T-helper 2 cell treated with Interferon-gamma antibody and Interleukin-4, amounts not matched to agents 5 μg/mL and 100 μg/mL, for 36 hours (primary cell): Measurements from ENCODE around the gene CIAO3.
"Not testable (repeated sequence)": the region's sequence is repeated elsewhere in the genome, so short reads cannot be mapped to it uniquely, and the experiment has no call there.

Experiments used
- DNase-seq: peaks from one replicate; pipeline ENCODE4 v3.0.0; 2021; ENCODE audit warnings: low spot score
- H3K27ac Mint-ChIP-seq: one replicate; pipeline ENCODE4 v1.8.0; 2021; ENCODE audit warnings: mild to moderate bottlenecking, mixed read lengths
- H3K27me3 Mint-ChIP-seq: one replicate; pipeline ENCODE4 v1.8.0; 2021; ENCODE audit warnings: low read depth, mixed read lengths
- H3K36me3 Mint-ChIP-seq: one replicate; pipeline ENCODE4 v1.8.0; 2021; ENCODE audit warnings: low read depth, mixed read lengths
- H3K4me1 Mint-ChIP-seq: one replicate; pipeline ENCODE4 v1.8.0; 2021; ENCODE audit warnings: low read depth, mixed read lengths
- H3K4me3 Mint-ChIP-seq: one replicate; pipeline ENCODE4 v1.8.0; 2022; ENCODE audit warnings: mild to moderate bottlenecking, moderate library complexity, mixed read lengths
- H3K9me3 Mint-ChIP-seq: one replicate; pipeline ENCODE4 v1.8.0; 2021; ENCODE audit warnings: mixed read lengths

The CIAO3 gene

GRCh38 chr16:781346-782010, 40.7 kb upstream of the CIAO3 start:
- Mint-ChIP-seq H3K36me3 (peaks cover 6% of the 10 kb centered on the region), H3K4me3 (no peak overlapping the region), H3K27ac (no peak overlapping the region), H3K9me3 (no peaks in the 10 kb centered on the region), H3K4me1 (no peaks in the 10 kb centered on the region), H3K27me3 (no peaks in the 10 kb centered on the region)
- DNase-seq: no peak

GRCh38 chr16:780296-780695, 39.5 kb upstream of the CIAO3 start:
- Mint-ChIP-seq H3K4me1 (no peaks in the 10 kb centered on the region), H3K27me3 (no peaks in the 10 kb centered on the region), H3K36me3 (peaks cover 6% of the 10 kb centered on the region), H3K9me3 (no peaks in the 10 kb centered on the region), H3K4me3 (no peak overlapping the region), H3K27ac (no peak overlapping the region)
- DNase-seq: no peak

GRCh38 chr16:779561-779960, 38.8 kb upstream of the CIAO3 start:
- H3K9me3 Mint-ChIP-seq: no peaks in the 10 kb centered on the region
- no peaks in the 10 kb centered on the region for H3K36me3 Mint-ChIP-seq
- H3K4me1 Mint-ChIP-seq: no peaks in the 10 kb centered on the region
- H3K4me3 Mint-ChIP-seq: no peak overlapping the region
- H3K27ac Mint-ChIP-seq: no peak overlapping the region
- no peaks in the 10 kb centered on the region for H3K27me3 Mint-ChIP-seq
- no peak for DNase-seq

- H3K4me1 Mint-ChIP-seq: no peaks in the 10 kb centered on the region
- no peak for DNase-seq
- no peak overlapping the region for H3K27ac Mint-ChIP-seq
- H3K9me3 Mint-ChIP-seq: no peaks in the 10 kb centered on the region
- H3K4me3 Mint-ChIP-seq: no peak overlapping the region
- no peaks in the 10 kb centered on the region for H3K36me3 Mint-ChIP-seq
- no peaks in the 10 kb centered on the region for H3K27me3 Mint-ChIP-seq
Measured at GRCh38 chr16:778909-779527, 38.2 kb upstream of the CIAO3 start.

- no peaks in the 10 kb centered on the region for H3K9me3 Mint-ChIP-seq
- no peaks in the 10 kb centered on the region for H3K4me1 Mint-ChIP-seq
- no peak overlapping the region for H3K27ac Mint-ChIP-seq
- no peaks in the 10 kb centered on the region for H3K27me3 Mint-ChIP-seq
- DNase-seq: no peak
- H3K4me3 Mint-ChIP-seq: no peak overlapping the region
- no peaks in the 10 kb centered on the region for H3K36me3 Mint-ChIP-seq
Measured at GRCh38 chr16:778447-778846, 37.6 kb upstream of the CIAO3 start.

- Mint-ChIP-seq H3K4me3 (no peak overlapping the region), H3K9me3 (no peaks in the 10 kb centered on the region), H3K27ac (no peak overlapping the region), H3K4me1 (no peaks in the 10 kb centered on the region), H3K27me3 (no peaks in the 10 kb centered on the region), H3K36me3 (no peaks in the 10 kb centered on the region)
- DNase-seq: no peak
Measured at GRCh38 chr16:777826-778225, 37.0 kb upstream of the CIAO3 start.

GRCh38 chr16:776824-777223, 36.0 kb upstream of the CIAO3 start:
- no peak overlapping the region for H3K27ac Mint-ChIP-seq
- no peaks in the 10 kb centered on the region for H3K27me3 Mint-ChIP-seq
- no peak overlapping the region for H3K4me3 Mint-ChIP-seq
- H3K4me1 Mint-ChIP-seq: no peaks in the 10 kb centered on the region
- H3K36me3 Mint-ChIP-seq: no peaks in the 10 kb centered on the region
- H3K9me3 Mint-ChIP-seq: no peaks in the 10 kb centered on the region
- no peak for DNase-seq

DNA sequence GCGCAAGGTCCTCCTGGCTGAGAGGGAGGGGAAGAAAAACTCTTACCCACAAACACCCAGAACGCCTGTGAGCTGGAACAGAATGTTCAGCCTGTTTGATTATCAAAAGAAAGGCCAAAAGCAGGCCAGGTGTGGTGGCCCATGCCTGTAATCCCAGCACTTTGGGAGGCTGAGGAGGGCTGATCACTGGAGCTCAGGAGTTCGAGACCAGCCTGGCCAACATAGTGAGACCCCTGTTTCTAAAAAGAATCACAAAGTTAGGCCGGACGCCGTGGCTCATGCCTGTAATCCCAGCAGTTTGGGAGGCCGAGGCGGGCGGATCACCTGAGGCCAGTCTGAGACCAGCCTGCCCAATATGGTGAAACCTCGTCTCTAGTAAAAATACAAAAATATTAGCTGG, 35.5 kb upstream of the CIAO3 start:
- H3K36me3 Mint-ChIP-seq, H3K9me3 Mint-ChIP-seq: not testable (repeated sequence)

GRCh38 chr16:775236-775796, 34.5 kb upstream of the CIAO3 start:
- DNase-seq: no peak
- H3K27ac Mint-ChIP-seq: no peak overlapping the region
- no peaks in the 10 kb centered on the region for H3K36me3 Mint-ChIP-seq
- no peak overlapping the region for H3K4me3 Mint-ChIP-seq
- no peaks in the 10 kb centered on the region for H3K27me3 Mint-ChIP-seq
- H3K4me1 Mint-ChIP-seq: no peaks in the 10 kb centered on the region
- H3K9me3 Mint-ChIP-seq: no peaks in the 10 kb centered on the region

More for the DNA sequence above, 35.5 kb upstream of the CIAO3 start:
- DNase-seq, H3K4me3 Mint-ChIP-seq, H3K4me1 Mint-ChIP-seq, H3K27me3 Mint-ChIP-seq, H3K27ac Mint-ChIP-seq: not testable (repeated sequence)

DNA sequence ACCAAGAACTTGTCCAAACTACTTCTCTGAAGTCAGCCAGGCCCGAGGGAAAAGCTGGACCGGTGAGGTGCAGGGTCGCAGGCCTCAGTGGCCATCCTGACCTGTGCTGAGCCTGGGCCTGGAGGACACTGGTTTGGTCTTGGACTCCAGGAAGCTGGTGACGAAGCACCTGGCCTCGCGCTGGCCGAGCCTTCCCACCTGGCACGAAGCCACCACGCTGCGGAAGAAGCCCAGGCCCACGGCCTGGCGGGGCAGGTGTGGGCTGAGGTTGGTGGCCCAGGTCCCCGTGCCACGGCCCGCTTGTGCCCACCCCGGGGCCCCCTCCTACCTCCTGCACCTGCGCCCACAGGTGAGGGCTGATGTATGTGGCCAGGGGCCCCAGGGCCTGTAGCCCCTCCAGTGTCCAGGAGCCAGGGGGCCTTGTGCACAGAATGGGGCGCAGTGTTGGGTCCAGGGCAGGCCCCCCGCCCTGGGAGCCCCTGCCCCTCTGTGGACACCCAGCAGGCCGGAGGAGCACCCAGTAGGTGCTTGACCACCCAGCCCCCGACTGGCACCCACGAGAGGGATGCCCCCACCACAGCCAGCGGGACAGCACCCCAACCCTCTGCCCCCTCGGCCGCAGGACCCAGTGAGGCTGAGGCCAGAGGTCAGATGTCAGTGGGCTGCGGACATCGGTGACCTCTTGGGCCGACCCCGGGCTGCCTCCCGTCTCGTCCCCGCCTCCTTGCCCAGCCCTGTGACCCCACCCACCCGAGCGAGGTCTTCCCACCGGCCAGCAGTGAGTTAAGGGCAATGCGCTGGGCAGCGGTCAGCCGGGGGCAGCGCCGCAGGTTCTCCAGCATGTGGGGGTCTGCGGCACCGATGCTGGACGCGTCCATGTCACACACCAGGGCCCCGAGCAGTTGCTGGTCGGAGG, 33.5 kb upstream of the CIAO3 start:
- Mint-ChIP-seq H3K4me1 (no peaks in the 10 kb centered on the region), H3K4me3 (no peak overlapping the region), H3K27ac (no peak overlapping the region), H3K36me3 (no peaks in the 10 kb centered on the region), H3K9me3 (no peaks in the 10 kb centered on the region), H3K27me3 (no peaks in the 10 kb centered on the region)
- no peak for DNase-seq

DNA sequence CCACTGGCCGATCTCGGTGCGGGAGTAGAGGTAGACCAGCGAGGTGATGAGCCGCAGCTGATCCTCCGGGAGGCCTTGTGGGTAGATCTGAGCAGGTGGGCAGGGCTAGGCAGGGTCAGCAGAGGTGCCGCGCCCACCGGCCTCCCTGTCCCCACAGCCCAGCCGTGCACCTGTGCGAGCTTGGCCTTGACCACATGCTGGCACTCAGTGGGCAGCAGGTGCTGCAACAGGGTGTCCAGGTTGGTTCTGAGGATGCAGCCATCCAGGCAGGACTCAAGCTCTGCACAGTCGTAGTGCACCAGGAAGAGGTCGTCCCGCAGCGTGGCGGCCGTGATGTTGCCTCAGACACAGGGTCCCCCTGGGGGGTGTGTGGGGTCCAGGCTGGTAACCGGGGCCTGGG, 32.2 kb upstream of the CIAO3 start:
- no peaks in the 10 kb centered on the region for H3K4me1 Mint-ChIP-seq
- no peaks in the 10 kb centered on the region for H3K27me3 Mint-ChIP-seq
- no peak overlapping the region for H3K4me3 Mint-ChIP-seq
- no peak overlapping the region for H3K27ac Mint-ChIP-seq
- no peaks in the 10 kb centered on the region for H3K9me3 Mint-ChIP-seq
- DNase-seq: no peak
- H3K36me3 Mint-ChIP-seq: no peaks in the 10 kb centered on the region

GRCh38 chr16:770411-770810, 29.6 kb upstream of the CIAO3 start:
- Mint-ChIP-seq H3K36me3 (no peaks in the 10 kb centered on the region), H3K4me1 (no peaks in the 10 kb centered on the region), H3K4me3 (no peak overlapping the region), H3K9me3 (no peaks in the 10 kb centered on the region), H3K27ac (no peak overlapping the region), H3K27me3 (no peaks in the 10 kb centered on the region)
- DNase-seq: no peak

DNA sequence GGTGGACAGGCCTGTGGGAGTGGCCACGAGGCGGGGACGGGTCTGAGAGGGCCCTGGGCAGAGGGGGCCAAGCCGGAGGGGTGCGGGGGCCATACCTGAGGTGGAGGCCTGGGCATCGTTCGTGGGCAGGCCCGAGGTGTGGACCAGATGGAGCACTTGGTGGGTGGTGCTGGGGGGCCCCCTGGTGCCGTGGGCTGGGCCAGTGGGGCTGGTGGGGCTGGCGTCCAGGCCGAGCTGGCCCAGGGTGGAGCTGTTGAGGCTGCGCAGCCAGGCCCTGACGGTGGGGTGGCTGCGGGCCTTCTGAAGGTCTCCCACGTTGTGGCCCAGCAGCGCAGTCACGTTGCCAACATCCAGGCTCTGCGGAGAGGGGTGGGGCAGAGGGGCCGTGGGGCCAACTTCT, 29.1 kb upstream of the CIAO3 start:
- Mint-ChIP-seq H3K27me3 (no peaks in the 10 kb centered on the region), H3K4me1 (no peaks in the 10 kb centered on the region), H3K4me3 (no peak overlapping the region), H3K36me3 (no peaks in the 10 kb centered on the region), H3K9me3 (no peaks in the 10 kb centered on the region), H3K27ac (no peak overlapping the region)
- DNase-seq: no peak

DNA sequence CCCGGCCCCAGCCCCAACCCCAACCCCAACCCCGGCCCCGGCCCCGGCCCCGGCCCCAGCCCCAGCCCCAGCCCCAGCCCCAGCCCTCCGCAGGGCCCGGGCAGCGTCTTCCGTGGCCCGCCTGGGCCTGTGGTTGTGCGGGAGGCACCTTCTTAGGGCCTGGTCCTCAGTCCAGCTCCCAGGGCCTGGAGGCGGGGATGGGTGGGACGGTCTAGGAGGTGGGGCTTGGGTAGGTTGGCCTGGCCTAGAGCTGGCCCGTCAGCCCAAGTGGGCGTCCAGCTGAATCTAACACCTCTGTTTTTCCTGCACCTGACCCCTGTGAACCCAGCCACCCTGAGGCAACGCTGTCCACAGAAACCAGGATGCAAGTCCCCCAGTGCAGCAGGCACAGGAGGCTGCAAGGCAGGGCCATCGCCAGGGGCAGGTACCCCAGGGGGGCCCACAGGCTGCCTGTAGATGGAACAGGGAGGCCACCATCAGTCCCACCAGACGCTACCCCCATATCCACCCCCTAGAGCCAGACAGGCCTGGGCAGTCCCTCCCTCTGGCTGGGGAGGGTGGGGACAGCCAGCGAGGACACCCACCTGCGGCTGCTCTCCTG, 28.5 kb upstream of the CIAO3 start:
- Mint-ChIP-seq H3K4me1 (no peaks in the 10 kb centered on the region), H3K27ac (no peak overlapping the region), H3K36me3 (no peaks in the 10 kb centered on the region), H3K27me3 (no peaks in the 10 kb centered on the region), H3K9me3 (no peaks in the 10 kb centered on the region), H3K4me3 (no peak overlapping the region)
- no peak for DNase-seq
